ENCODE measurements around the gene NARS2. TPM values are rescaled to one million over a fixed set of nuclear protein-coding genes. Genes with fewer than 3 reads are reported as not detected.
"Not testable (repeated sequence)": the region's sequence is repeated elsewhere in the genome, so short reads cannot be mapped to it uniquely, and the experiment has no call there.

NARS2 gene
- total RNA-seq, 4 donors from 2014 or later: 6.4 to 15.1 (median 10.4) TPM

GRCh38 chr11:78469896-78470295 lies 104.8 kb downstream of the NARS2 start:
- H3K27me3 ChIP-seq: no peaks in the 10 kb centered on the region
- no peaks in the 10 kb centered on the region for H3K9me3 ChIP-seq
- in situ Hi-C loops (cut with MboI; ENCODE audit: low pct_ligation_motif_present in 1 of 4, low pct_unique_long_range_greater_than_20kb in 1 of 4, low sequenced_read_pairs in 3 of 4): no loop called here
- 89 to 91% methylated on average over 3 of the region's 3 CpGs for WGBS, 2 donors (ENCODE audit: low coverage in 1 of 2)
- no peaks in the 10 kb centered on the region for H3K36me3 ChIP-seq
- H3K27ac ChIP-seq: no peak overlapping the region
- intact Hi-C loops (cut with DNase I; ENCODE audit: low total_unique reads): no loop called here
- H3K4me3 ChIP-seq: no peak overlapping the region
- TF ChIP-seq POLR2AphosphoS5 (IDR thresholded peaks at IDR 0.05) (no peak), EP300 (IDR thresholded peaks at IDR 0.05; ENCODE audit: low read depth) (no peak), CTCF (IDR thresholded peaks at IDR 0.05) (no peak), POLR2A (IDR thresholded peaks at IDR 0.05) (no peak)
- H3K4me1 ChIP-seq: peaks cover 0 to 3% (median 0%) of the 10 kb centered on the region in 4 donors
- DNase-seq: no peak

- in situ Hi-C loops (cut with MboI; ENCODE audit: low pct_ligation_motif_present in 1 of 4, low pct_unique_long_range_greater_than_20kb in 1 of 4, low sequenced_read_pairs in 3 of 4): no loop called here
- Histone ChIP-seq H3K27me3 (no peaks in the 10 kb centered on the region), H3K9me3 (no peaks in the 10 kb centered on the region), H3K4me1 (peaks cover 0 to 3% (median 0%) of the 10 kb centered on the region in 4 donors), H3K27ac (no peak overlapping the region), H3K36me3 (no peaks in the 10 kb centered on the region), H3K4me3 (no peak overlapping the region)
- intact Hi-C loops (cut with DNase I; ENCODE audit: low total_unique reads): no loop called here
- DNase-seq: no peak
- WGBS, 2 donors (ENCODE audit: low coverage in 1 of 2): 47 to 72% methylated on average over 2 to 4 of the region's 4 CpGs
- TF ChIP-seq POLR2AphosphoS5 (IDR thresholded peaks at IDR 0.05) (no peak), EP300 (IDR thresholded peaks at IDR 0.05; ENCODE audit: low read depth) (no peak), CTCF (IDR thresholded peaks at IDR 0.05) (no peak), POLR2A (IDR thresholded peaks at IDR 0.05) (no peak)
Measured at GRCh38 chr11:78467931-78468330, 106.7 kb downstream of the NARS2 start.

- H3K4me1 ChIP-seq: peaks cover 0 to 3% (median 0%) of the 10 kb centered on the region in 4 donors
- 94 to 96% methylated on average over 2 of the region's 2 CpGs for whole genome bisulfite sequencing, 2 donors (ENCODE audit: low coverage in 1 of 2)
- no peak overlapping the region for H3K27ac ChIP-seq
- TF ChIP-seq POLR2AphosphoS5 (IDR thresholded peaks at IDR 0.05) (no peak), EP300 (IDR thresholded peaks at IDR 0.05; ENCODE audit: low read depth) (no peak), POLR2A (IDR thresholded peaks at IDR 0.05) (no peak), CTCF (IDR thresholded peaks at IDR 0.05) (no peak)
- H3K36me3 ChIP-seq: no peaks in the 10 kb centered on the region
- no peak for DNase-seq
- intact Hi-C loops (cut with DNase I; ENCODE audit: low total_unique reads) (no loop called here), in situ Hi-C loops (cut with MboI; ENCODE audit: low pct_ligation_motif_present in 1 of 4, low pct_unique_long_range_greater_than_20kb in 1 of 4, low sequenced_read_pairs in 3 of 4) (no loop called here)
- no peak overlapping the region for H3K4me3 ChIP-seq
- H3K9me3 ChIP-seq: no peaks in the 10 kb centered on the region
- no peaks in the 10 kb centered on the region for H3K27me3 ChIP-seq
Measured at GRCh38 chr11:78467370-78467769, 107.3 kb downstream of the NARS2 start.

- Histone ChIP-seq H3K9me3 (no peaks in the 10 kb centered on the region), H3K4me3 (no peak overlapping the region), H3K27ac (peak overlapping the region; percentile 68 to 78 (median 70)), H3K36me3 (no peaks in the 10 kb centered on the region), H3K4me1 (peaks cover 0 to 3% (median 0%) of the 10 kb centered on the region in 4 donors), H3K27me3 (no peaks in the 10 kb centered on the region)
- in situ Hi-C loops (cut with MboI; ENCODE audit: low pct_ligation_motif_present in 1 of 4, low pct_unique_long_range_greater_than_20kb in 1 of 4, low sequenced_read_pairs in 3 of 4) (no loop called here), intact Hi-C loops (cut with DNase I; ENCODE audit: low total_unique reads) (no loop called here)
- TF ChIP-seq POLR2A (IDR thresholded peaks at IDR 0.05) (peak; percentile 40), CTCF (IDR thresholded peaks at IDR 0.05) (no peak), POLR2AphosphoS5 (IDR thresholded peaks at IDR 0.05) (peak in 1 of 3 donors; percentile 30)
- peak; percentile 35 for DNase-seq
- WGBS, 2 donors (ENCODE audit: low coverage in 1 of 2): 73 to 75% methylated on average over 3 to 10 of the region's 19 CpGs
Measured at GRCh38 chr11:78465169-78465942, 109.3 kb downstream of the NARS2 start.

GRCh38 chr11:78464787-78465168 lies 109.9 kb downstream of the NARS2 start:
- H3K27me3 ChIP-seq; H3K4me1 ChIP-seq; H3K9me3 ChIP-seq; H3K36me3 ChIP-seq; intact Hi-C loops (cut with DNase I; ENCODE audit: low total_unique reads); H3K4me3 ChIP-seq; in situ Hi-C loops (cut with MboI; ENCODE audit: low pct_ligation_motif_present in 1 of 4, low pct_unique_long_range_greater_than_20kb in 1 of 4, low sequenced_read_pairs in 3 of 4): not testable (repeated sequence)
- H3K27ac ChIP-seq: peak overlapping the region; percentile 68 to 78 (median 70)
- DNase-seq: peak; percentile 8
- WGBS, 2 donors (ENCODE audit: low coverage in 1 of 2): 89% methylated on average over 11 of the region's 14 CpGs; no CpG with 5 or more reads in 1 of the 2 donors

Data from transverse colon (tissue), 4 donors.